GM12873 (cell line): ENCODE results near the gene ZNF710.

Experiments used
- TF ChIP-seq, protein P1 (sequence below): IDR thresholded peaks from 2 replicates; pipeline ENCODE4 v1.5.1; 2012; ENCODE audit warnings: low read depth, mild to moderate bottlenecking, moderate library complexity, low read length, control low read depth; ENCODE audit not compliant: insufficient read depth; ENCODE audit errors: missing control alignments

ZNF710 gene

DNA sequence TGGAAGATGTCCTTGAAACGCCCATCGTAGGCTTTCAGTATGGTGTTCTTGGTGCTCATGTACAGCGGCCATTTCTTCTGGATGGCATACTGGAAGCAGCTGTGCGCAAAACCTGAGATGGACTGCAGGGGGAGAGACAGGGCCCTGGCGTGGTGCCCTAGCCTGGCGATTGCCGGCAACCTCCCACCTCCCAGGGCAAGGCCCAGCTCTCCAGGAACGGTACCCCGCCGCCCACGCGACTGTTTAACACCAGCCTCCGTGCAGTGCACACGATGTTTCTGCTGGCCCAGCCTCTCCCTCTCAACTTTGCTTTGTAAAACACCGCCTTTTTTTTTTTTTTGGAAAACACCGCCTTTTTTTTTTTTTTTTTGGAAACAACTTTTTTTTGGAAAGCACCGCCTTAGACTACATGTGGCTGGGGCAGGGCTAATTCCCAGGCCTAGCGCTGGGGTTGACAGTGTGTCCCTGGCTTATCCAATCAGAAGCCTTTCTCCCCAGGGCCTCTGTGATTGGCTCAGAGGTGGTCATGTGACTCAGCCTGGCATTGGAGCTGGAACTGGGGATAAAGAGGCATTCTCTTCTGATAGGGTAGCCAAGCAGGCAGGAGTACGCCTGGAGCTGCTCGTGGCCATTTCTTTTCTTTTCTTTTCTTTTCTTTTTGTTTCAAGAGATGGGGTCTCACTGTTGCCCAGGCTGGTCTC lies 86.5 kb downstream of the ZNF710 start:
- TF ChIP-seq, protein P1, sequence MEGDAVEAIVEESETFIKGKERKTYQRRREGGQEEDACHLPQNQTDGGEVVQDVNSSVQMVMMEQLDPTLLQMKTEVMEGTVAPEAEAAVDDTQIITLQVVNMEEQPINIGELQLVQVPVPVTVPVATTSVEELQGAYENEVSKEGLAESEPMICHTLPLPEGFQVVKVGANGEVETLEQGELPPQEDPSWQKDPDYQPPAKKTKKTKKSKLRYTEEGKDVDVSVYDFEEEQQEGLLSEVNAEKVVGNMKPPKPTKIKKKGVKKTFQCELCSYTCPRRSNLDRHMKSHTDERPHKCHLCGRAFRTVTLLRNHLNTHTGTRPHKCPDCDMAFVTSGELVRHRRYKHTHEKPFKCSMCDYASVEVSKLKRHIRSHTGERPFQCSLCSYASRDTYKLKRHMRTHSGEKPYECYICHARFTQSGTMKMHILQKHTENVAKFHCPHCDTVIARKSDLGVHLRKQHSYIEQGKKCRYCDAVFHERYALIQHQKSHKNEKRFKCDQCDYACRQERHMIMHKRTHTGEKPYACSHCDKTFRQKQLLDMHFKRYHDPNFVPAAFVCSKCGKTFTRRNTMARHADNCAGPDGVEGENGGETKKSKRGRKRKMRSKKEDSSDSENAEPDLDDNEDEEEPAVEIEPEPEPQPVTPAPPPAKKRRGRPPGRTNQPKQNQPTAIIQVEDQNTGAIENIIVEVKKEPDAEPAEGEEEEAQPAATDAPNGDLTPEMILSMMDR: peak; percentile 44

DNA sequence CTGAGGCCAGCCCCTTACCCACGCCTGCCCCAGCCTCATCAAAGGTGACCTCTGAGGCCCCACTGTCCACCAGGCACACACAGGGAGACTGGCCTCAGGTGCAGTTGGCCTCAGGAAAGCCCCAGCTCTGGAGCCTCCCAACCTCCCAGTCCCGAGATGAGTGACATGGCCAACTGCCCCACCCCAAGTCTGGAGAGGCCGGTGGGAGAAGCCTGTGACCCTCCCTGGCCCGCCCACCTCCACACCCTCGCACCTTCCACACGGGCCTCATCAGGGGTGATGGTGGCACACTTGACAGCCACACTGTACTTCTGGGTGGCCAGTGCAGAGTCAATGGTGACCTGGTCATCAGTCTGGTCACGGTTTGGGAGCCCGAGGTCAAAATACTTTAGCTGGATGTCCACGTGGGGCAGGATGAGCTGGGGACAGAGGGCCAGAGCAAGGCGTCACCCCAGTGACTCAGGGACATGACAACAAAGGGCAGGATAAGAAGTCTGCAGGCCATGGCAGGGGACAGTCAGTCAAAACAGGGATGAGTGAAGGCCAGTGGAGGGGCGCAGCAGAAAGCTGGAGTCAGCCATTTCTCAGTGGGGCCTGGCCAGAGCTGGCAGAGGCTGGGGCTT lies 89.2 kb downstream of the ZNF710 start:
- TF ChIP-seq, protein P1: no peak

DNA sequence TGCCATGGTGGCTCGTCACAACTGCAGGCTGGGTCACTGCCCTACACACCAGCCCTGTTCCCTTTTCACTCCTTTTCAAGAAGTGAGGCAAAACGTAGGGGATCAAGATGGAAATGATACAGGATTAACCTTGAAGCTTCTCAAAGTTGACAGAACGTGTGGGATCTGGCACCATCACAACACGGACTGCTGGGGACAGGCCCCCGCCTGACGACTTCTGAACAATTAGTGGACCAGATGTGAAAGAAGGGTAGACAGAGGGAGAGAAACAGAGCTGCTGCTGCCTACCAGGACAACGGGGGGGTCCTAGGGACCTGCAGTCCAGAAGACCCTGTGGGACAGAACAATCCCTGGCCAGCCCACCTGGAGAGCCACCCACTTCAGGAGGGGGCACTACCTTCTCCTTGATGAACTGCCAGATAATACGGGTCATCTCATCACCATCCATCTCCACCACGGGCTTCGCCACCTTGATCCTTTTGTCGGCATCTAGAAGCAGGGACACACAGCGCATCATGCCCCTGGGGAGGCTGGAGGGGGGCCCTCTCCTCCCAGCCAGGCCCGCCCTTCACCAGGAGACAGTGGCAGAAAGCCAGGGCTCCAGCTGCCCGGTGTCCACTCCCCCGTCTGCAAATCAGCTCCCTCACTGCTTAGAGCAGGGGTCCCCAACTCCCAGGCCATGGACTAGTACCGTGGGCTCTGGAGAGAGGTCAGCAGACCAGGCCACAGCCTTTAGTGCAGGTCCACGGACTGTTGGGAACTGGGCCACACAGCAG lies 90.2 kb downstream of the ZNF710 start:
- TF ChIP-seq, protein P1: no peak

DNA sequence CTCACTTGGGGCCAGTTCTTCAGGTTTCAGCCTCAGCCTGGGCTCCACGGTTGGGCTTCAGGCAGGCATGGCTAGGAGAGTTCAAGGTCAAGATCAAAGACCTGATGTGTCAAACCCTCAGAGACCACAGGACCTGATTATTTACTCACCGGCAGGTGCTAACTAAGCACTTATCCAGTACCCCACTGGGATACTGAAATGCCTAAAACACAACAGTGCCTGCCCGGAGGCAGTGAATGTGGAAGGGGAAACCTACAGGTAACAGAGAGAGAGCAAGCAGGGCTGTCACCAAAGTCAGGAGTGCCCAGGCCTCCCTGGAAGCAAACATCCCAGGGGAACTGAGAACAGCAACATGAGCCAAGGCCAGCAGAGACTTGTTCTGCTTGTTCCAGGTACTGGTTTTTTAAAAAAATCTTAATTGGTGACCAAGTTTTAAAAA lies 94.4 kb downstream of the ZNF710 start:
- TF ChIP-seq, protein P1: no peak

DNA sequence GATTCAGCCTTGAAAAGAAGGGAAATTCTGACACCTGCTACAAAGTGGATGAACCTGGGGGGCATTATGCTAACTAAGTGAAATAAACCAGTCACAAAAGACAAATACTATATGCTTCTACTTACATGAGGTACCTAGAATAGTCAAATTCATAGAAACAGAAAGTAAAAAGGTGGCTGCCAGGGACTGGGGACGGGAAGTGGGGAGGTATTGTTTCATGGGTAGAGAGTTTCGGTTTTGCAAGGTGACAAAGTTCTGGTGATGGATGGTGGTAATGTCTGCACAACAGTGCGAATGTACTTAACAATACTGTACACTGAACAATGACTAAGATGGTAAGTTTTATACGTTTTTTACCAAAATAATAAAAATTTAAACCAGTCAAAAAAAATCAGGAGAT lies 96.4 kb downstream of the ZNF710 start:
- TF ChIP-seq, protein P1: no peak

DNA sequence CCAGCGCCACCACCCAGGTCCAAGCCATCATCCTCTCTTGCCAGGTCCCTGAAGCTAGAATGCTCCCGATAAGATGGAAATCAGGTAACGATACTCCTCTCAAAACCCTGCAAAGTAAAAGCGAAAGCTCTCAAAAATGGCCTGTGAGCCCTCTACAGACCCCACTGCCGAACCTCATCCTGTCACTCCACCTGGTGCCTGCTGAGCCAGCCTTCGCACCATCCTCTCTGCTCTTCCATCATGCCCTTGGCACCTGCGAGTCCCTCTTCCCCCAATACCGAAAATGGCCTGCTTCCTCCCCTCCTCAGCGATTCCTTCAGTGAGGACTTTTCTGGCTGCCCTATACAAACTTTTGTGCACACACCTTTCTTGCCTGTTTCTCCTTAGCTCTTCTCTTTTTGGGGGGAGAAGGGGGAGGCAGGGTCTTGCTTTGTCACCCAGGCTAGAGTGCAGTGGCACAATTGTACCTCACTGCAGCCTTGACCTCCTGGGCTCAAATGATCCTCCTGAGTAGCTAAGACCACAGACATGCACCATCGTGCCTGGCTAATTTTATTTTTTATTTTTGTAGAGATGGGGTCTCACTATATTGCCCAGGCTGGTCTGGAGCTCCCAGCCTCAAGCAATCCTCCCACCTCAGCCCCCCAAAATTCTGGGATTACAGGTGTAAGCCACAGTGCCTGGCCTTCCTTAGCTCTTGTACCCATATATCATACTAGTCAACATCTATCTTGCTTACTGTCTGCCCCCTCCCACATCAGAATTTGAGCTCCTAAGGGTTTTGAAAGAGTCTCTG lies 98.1 kb downstream of the ZNF710 start:
- TF ChIP-seq, protein P1: no peak
